Coronary artery (tissue), 2 donors: ENCODE measurements around the gene SLC25A47.

Experiments
- DNase-seq: peaks from one replicate; pipeline ENCODE4 v3.0.0-alpha.2; 2017; ENCODE audit warnings: low spot score
- H3K27ac ChIP-seq, 2 donors: fragments of 200-600 bp; sonication (generic); one replicate each; pipeline ENCODE4 v1.5.1; 2016 to 2019
- H3K4me3 ChIP-seq: fragments of 200-600 bp; sonication (generic); 2 replicates; pipeline ENCODE4 v1.5.1; 2016; ENCODE audit warnings: mild to moderate bottlenecking, moderate library complexity
- TF ChIP-seq, protein P1 (sequence below): fragments of 200-600 bp; sonication (generic); IDR thresholded peaks from one replicate; pipeline ENCODE4 v1.5.1; 2019; ENCODE audit warnings: antibody characterized with exemption

SLC25A47 gene

DNA sequence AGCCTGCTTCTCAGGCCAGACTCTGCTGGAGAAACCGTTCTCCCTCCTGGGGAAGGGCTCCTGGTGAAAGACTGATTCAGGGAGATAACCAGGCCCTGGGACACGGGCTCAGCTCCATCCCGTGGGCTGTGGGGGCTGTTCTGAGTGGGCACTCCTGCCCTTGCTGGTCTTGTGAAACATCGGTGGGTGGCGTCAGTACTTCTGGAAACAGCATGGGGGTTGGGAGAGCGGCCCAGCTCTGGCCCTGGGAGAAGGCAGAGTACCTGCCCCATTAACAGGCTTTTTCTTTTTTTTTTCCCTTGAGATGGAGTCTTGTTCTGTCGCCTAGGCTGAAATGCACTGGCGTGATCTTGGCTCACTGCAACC lies 786 bp downstream of the SLC25A47 start:
- no peak overlapping the region for H3K27ac ChIP-seq
- DNase-seq, result no peak
- TF ChIP-seq, protein P1, sequence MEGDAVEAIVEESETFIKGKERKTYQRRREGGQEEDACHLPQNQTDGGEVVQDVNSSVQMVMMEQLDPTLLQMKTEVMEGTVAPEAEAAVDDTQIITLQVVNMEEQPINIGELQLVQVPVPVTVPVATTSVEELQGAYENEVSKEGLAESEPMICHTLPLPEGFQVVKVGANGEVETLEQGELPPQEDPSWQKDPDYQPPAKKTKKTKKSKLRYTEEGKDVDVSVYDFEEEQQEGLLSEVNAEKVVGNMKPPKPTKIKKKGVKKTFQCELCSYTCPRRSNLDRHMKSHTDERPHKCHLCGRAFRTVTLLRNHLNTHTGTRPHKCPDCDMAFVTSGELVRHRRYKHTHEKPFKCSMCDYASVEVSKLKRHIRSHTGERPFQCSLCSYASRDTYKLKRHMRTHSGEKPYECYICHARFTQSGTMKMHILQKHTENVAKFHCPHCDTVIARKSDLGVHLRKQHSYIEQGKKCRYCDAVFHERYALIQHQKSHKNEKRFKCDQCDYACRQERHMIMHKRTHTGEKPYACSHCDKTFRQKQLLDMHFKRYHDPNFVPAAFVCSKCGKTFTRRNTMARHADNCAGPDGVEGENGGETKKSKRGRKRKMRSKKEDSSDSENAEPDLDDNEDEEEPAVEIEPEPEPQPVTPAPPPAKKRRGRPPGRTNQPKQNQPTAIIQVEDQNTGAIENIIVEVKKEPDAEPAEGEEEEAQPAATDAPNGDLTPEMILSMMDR, result no peak
- no peak overlapping the region for H3K4me3 ChIP-seq

DNA sequence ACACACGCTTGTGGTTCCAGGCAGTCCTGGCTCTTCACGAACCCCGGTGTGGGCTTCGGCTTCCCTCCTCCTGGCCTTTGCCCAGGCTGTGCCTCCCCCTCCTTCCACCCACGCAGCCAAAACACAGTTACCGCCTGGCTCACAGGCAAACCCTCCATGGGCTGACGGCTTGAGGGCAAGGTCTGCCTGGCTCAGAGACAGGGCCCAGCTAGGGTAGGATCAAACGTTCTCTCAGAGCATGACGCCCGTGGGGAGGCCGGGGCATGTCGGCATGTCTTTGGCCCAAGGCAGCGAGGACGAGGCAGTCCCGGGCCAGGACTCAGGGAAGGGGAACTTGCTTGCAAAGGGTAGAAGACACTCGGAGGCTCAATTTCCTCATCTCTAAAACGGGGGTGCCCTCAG lies 2.1 kb downstream of the SLC25A47 start:
- DNase-seq, result no peak
- H3K4me3 ChIP-seq, result no peak overlapping the region
- H3K27ac ChIP-seq, result no peak overlapping the region
- TF ChIP-seq, protein P1, result no peak

DNA sequence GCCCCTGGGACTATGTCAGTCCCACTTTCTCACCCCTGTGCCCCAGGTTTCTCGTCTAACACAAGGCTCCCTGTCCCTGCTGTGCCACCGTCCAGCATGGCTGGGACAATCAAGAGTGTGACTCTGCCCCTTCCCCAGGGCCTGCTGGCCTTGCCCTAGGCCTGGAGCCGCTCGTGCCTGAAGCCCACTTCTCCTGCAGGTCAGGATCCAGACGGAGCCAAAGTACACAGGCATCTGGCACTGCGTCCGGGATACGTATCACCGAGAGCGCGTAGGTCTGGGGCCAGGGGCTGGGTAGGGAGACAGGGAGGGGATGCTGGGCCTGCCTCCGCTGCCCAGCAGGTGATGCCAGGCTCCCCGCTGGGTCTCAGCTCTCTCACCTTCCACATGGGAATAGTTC lies 2.8 kb downstream of the SLC25A47 start:
- no peak overlapping the region for H3K27ac ChIP-seq
- no peak overlapping the region for H3K4me3 ChIP-seq
- TF ChIP-seq, protein P1, result no peak
- DNase-seq, result no peak

DNA sequence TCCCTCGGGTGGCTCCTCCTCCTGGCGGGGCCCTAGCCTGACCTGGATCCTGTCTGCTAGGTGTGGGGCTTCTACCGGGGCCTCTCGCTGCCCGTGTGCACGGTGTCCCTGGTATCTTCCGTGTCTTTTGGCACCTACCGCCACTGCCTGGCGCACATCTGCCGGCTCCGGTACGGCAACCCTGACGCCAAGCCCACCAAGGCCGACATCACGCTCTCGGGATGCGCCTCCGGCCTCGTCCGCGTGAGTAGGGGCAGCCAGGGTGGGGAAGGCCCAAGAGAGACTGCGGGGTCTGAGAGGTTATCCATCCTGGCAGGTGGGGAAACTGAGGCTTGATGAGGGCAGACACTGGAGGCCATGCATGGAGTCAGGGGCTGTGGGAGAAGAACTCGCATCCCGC lies 4.0 kb downstream of the SLC25A47 start:
- DNase-seq, result no peak
- no peak overlapping the region for H3K4me3 ChIP-seq
- TF ChIP-seq, protein P1, result no peak

DNA sequence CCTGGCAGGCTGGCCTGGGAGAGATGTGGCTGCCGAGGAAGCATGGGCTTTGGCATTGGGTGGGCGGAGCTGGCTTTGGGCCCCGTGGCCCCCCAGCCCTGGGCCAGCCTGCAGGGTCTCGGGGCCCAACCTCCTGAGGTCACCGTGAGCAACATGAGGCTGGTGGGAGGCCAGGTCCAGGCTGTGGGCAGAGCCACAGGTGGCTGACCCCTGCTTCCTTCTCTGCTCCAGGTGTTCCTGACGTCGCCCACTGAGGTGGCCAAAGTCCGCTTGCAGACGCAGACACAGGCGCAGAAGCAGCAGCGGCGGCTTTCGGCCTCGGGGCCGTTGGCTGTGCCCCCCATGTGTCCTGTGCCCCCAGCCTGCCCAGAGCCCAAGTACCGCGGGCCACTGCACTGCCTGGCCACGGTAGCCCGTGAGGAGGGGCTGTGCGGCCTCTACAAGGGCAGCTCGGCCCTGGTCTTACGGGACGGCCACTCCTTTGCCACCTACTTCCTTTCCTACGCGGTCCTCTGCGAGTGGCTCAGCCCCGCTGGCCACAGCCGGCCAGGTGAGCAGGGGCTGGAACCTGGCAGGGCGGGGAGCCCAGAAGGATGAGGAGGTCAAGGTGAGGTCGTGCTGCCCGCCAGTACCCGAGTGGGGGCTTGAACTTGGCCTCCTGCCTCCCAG lies 5.5 kb downstream of the SLC25A47 start:
- no peak for DNase-seq
- H3K4me3 ChIP-seq, result no peak overlapping the region
- no peak overlapping the region for H3K27ac ChIP-seq
- TF ChIP-seq, protein P1, result no peak

More for the DNA sequence above, 4.0 kb downstream of the SLC25A47 start:
- H3K27ac ChIP-seq, result no peak overlapping the region

DNA sequence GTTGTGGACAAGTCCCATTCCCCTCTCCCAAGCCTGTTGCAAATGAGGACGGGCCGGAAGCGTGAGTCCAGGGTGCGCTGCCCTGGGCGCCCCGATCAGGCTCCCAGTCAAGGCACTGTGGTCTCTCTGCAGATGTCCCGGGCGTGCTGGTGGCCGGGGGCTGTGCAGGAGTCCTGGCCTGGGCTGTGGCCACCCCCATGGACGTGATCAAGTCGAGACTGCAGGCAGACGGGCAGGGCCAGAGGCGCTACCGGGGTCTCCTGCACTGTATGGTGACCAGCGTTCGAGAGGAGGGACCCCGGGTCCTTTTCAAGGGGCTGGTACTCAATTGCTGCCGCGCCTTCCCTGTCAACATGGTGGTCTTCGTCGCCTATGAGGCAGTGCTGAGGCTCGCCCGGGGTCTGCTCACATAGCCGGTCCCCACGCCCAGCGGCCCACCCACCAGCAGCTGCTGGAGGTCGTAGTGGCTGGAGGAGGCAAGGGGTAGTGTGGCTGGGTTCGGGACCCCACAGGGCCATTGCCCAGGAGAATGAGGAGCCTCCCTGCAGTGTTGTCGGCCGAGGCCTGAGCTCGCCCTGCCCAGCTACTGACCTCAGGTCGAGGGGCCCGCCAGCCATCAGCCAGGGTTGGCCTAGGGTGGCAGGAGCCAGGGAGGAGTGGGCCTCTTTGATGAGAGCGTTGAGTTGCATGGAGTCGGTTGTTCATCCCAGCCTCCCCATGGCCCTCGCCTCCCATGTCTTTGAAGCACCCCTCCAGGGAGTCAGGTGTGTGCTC lies 6.3 kb downstream of the SLC25A47 start:
- Histone ChIP-seq H3K4me3 (no peak overlapping the region), H3K27ac (no peak overlapping the region)
- DNase-seq, result no peak
- TF ChIP-seq, protein P1, result no peak

DNA sequence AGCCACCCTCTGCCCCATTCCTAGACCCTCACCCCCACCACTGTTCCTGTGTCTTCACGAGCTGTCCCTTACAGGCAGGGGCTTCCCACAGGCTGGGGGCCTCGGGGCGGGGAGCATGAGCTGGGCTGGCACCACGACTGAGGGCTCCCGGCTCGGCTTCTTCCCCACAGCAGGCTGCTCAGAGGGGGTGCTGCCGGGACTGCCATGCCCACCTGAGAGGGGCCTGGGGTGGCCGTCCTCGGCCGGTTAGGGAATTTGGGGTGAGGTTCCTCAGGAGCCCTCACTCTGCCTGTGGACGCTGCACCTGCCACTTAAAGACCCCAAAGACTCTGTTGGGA lies 6.8 kb downstream of the SLC25A47 start:
- TF ChIP-seq, protein P1, result no peak
- DNase-seq, result no peak
- no peak overlapping the region for H3K27ac ChIP-seq
- H3K4me3 ChIP-seq, result no peak overlapping the region
